WI38 (cell line): ENCODE results near the gene CFAP46.
"Not testable (repeated sequence)": the region's sequence is repeated elsewhere in the genome, so short reads cannot be mapped to it uniquely, and the experiment has no call there.

Source experiments
- H3K4me3 ChIP-seq: 2 replicates; pipeline ENCODE4 v1.5.1; 2011; ENCODE audit warnings: low read depth, mild to moderate bottlenecking, control low read depth, low read length
- CTCF ChIP-seq: IDR thresholded peaks from 2 replicates; pipeline ENCODE4 v1.5.1; 2012; ENCODE audit warnings: low read depth, mild to moderate bottlenecking, control low read depth, low read length

Gene CFAP46

GRCh38 chr10:132960071-132960472 is 17.7 kb upstream of the CFAP46 start:
- no peak for TF ChIP-seq CTCF
- H3K4me3 ChIP-seq = no peak overlapping the region

- no peak overlapping the region for H3K4me3 ChIP-seq
- no peak for TF ChIP-seq CTCF
These were observed 17.2 kb upstream of the CFAP46 start for GRCh38 chr10:132959559-132959961.

GRCh38 chr10:132958883-132959558 is 16.7 kb upstream of the CFAP46 start:
- no peak for TF ChIP-seq CTCF
- no peak overlapping the region for H3K4me3 ChIP-seq

- no peak for TF ChIP-seq CTCF
- H3K4me3 ChIP-seq = no peak overlapping the region
These were observed 15.9 kb upstream of the CFAP46 start for GRCh38 chr10:132957981-132958882.

- TF ChIP-seq CTCF = no peak
- no peak overlapping the region for H3K4me3 ChIP-seq
These were observed 14.8 kb upstream of the CFAP46 start for GRCh38 chr10:132957131-132957530.

- H3K4me3 ChIP-seq = not testable (repeated sequence)
These were observed 13.9 kb upstream of the CFAP46 start for GRCh38 chr10:132956259-132956658.

- no peak for TF ChIP-seq CTCF
- H3K4me3 ChIP-seq = no peak overlapping the region
These were observed 13.1 kb upstream of the CFAP46 start for GRCh38 chr10:132955479-132955878.
